ENCODE results near the gene SERTAD2.

GRCh38 chr2:64651590-64651989, 2.1 kb downstream of the SERTAD2 start:
- no peak for TF ChIP-seq CTCF (IDR thresholded peaks at IDR 0.05)
- no peak for TF ChIP-seq POLR2A (IDR thresholded peaks at IDR 0.05)

All from body of pancreas (tissue), 4 donors.